ENCODE data around the gene SATL1. TPM values are rescaled to one million over a fixed set of nuclear protein-coding genes. Genes with fewer than 3 reads are reported as not detected.

The SATL1 gene
- total RNA-seq, 1 experiment from 2014 or later: 0.22 TPM

DNA sequence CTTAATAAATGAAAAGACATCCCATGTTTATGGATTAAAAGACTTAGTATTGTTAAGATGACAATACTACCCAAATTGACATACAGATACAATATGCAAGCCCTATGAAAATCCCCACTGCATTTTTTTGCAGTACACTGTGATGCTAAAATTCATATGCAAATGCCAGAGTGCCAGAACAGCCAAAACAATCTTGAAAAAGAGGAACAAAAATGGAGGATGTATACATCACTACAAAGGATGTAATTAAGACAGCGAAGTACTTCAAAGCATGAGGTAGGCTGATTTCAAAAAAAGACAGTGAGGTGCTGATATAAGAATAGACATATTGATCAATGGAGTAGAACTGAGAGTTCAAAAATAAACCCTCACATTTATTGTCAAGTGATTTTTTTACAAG is 47.3 kb downstream of the SATL1 start:
- Mint-ChIP-seq H3K4me3 (no peak overlapping the region), H3K4me1 (no peaks in the 10 kb centered on the region), H3K27me3 (ENCODE audit: low read depth) (no peaks in the 10 kb centered on the region; the same call in none of the 2 replicates), H3K36me3 (no peaks in the 10 kb centered on the region), H3K9me3 (peaks cover 12% of the 10 kb centered on the region), H3K27ac (no peak overlapping the region)
- TF ChIP-seq TP53 (CRISPR knock-in tag; IDR thresholded peaks at IDR 0.05) (no peak), RORB (CRISPR knock-in tag; IDR thresholded peaks at IDR 0.05) (no peak), CBFB (CRISPR knock-in tag; IDR thresholded peaks at IDR 0.05; ENCODE audit: low read depth) (no peak), ELF4 (CRISPR knock-in tag; IDR thresholded peaks at IDR 0.05; ENCODE audit: low read depth) (no peak), ZNF416 (CRISPR knock-in tag; IDR thresholded peaks at IDR 0.05) (no peak), JAZF1 (CRISPR knock-in tag; IDR thresholded peaks at IDR 0.05) (no peak)
- TF ChIP-seq, protein P1, sequence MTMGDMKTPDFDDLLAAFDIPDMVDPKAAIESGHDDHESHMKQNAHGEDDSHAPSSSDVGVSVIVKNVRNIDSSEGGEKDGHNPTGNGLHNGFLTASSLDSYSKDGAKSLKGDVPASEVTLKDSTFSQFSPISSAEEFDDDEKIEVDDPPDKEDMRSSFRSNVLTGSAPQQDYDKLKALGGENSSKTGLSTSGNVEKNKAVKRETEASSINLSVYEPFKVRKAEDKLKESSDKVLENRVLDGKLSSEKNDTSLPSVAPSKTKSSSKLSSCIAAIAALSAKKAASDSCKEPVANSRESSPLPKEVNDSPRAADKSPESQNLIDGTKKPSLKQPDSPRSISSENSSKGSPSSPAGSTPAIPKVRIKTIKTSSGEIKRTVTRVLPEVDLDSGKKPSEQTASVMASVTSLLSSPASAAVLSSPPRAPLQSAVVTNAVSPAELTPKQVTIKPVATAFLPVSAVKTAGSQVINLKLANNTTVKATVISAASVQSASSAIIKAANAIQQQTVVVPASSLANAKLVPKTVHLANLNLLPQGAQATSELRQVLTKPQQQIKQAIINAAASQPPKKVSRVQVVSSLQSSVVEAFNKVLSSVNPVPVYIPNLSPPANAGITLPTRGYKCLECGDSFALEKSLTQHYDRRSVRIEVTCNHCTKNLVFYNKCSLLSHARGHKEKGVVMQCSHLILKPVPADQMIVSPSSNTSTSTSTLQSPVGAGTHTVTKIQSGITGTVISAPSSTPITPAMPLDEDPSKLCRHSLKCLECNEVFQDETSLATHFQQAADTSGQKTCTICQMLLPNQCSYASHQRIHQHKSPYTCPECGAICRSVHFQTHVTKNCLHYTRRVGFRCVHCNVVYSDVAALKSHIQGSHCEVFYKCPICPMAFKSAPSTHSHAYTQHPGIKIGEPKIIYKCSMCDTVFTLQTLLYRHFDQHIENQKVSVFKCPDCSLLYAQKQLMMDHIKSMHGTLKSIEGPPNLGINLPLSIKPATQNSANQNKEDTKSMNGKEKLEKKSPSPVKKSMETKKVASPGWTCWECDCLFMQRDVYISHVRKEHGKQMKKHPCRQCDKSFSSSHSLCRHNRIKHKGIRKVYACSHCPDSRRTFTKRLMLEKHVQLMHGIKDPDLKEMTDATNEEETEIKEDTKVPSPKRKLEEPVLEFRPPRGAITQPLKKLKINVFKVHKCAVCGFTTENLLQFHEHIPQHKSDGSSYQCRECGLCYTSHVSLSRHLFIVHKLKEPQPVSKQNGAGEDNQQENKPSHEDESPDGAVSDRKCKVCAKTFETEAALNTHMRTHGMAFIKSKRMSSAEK (CRISPR knock-in tag; IDR thresholded peaks at IDR 0.05; ENCODE audit: borderline replicate concordance): no peak
- TF ChIP-seq, protein P2, sequence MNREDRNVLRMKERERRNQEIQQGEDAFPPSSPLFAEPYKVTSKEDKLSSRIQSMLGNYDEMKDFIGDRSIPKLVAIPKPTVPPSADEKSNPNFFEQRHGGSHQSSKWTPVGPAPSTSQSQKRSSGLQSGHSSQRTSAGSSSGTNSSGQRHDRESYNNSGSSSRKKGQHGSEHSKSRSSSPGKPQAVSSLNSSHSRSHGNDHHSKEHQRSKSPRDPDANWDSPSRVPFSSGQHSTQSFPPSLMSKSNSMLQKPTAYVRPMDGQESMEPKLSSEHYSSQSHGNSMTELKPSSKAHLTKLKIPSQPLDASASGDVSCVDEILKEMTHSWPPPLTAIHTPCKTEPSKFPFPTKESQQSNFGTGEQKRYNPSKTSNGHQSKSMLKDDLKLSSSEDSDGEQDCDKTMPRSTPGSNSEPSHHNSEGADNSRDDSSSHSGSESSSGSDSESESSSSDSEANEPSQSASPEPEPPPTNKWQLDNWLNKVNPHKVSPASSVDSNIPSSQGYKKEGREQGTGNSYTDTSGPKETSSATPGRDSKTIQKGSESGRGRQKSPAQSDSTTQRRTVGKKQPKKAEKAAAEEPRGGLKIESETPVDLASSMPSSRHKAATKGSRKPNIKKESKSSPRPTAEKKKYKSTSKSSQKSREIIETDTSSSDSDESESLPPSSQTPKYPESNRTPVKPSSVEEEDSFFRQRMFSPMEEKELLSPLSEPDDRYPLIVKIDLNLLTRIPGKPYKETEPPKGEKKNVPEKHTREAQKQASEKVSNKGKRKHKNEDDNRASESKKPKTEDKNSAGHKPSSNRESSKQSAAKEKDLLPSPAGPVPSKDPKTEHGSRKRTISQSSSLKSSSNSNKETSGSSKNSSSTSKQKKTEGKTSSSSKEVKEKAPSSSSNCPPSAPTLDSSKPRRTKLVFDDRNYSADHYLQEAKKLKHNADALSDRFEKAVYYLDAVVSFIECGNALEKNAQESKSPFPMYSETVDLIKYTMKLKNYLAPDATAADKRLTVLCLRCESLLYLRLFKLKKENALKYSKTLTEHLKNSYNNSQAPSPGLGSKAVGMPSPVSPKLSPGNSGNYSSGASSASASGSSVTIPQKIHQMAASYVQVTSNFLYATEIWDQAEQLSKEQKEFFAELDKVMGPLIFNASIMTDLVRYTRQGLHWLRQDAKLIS (CRISPR knock-in tag; IDR thresholded peaks at IDR 0.05; ENCODE audit: borderline replicate concordance): no peak
- TF ChIP-seq, protein P3, sequence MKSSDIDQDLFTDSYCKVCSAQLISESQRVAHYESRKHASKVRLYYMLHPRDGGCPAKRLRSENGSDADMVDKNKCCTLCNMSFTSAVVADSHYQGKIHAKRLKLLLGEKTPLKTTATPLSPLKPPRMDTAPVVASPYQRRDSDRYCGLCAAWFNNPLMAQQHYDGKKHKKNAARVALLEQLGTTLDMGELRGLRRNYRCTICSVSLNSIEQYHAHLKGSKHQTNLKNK (CRISPR knock-in tag; IDR thresholded peaks at IDR 0.05): no peak
- DNase-seq (ENCODE audit: low spot score) (no peak), ATAC-seq (no peak)
- ChIA-PET CTCF (no interaction called here), POLR2A (no interaction called here)

DNA sequence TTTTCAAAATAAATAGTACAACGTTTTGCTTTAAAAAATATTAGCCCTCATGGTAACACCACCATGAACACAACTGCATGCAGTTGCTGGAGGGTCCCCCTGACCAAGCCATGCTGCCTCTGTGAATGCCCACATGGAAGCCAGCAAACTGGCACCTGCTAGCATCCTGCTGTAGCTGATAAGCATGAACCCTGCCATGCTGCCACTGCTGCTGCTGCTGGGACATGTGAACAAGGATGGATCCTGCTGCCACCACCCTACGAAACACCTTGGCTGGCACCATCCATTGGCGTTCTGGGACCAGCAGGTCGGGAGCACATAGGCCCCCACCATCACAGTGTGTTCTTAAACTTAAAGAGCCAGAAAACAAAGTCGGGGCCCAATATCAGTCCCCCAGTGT is 83.9 kb downstream of the SATL1 start:
- CTCF ChIA-PET: no interaction called here
- Mint-ChIP-seq H3K27ac (no peak overlapping the region), H3K4me1 (no peaks in the 10 kb centered on the region), H3K36me3 (no peaks in the 10 kb centered on the region), H3K9me3 (peaks cover 7% of the 10 kb centered on the region; the same call in 1 of the 2 replicates), H3K4me3 (no peak overlapping the region), H3K27me3 (ENCODE audit: low read depth) (peaks cover 2% of the 10 kb centered on the region)
- no peak for DNase-seq (ENCODE audit: low spot score)
- no peak for ATAC-seq
- POLR2A ChIA-PET: no interaction called here
- TF ChIP-seq ZNF121 (CRISPR knock-in tag; IDR thresholded peaks at IDR 0.05) (no peak), NR1H2 (CRISPR knock-in tag; IDR thresholded peaks at IDR 0.05) (no peak)
- TF ChIP-seq, protein P4, sequence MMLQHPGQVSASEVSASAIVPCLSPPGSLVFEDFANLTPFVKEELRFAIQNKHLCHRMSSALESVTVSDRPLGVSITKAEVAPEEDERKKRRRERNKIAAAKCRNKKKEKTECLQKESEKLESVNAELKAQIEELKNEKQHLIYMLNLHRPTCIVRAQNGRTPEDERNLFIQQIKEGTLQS (CRISPR knock-in tag; conservative IDR thresholded peaks at IDR 0.05): no peak
- TF ChIP-seq, protein P5, sequence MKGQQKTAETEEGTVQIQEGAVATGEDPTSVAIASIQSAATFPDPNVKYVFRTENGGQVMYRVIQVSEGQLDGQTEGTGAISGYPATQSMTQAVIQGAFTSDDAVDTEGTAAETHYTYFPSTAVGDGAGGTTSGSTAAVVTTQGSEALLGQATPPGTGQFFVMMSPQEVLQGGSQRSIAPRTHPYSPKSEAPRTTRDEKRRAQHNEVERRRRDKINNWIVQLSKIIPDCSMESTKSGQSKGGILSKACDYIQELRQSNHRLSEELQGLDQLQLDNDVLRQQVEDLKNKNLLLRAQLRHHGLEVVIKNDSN (CRISPR knock-in tag; IDR thresholded peaks at IDR 0.05): no peak
- TF ChIP-seq, protein P6, sequence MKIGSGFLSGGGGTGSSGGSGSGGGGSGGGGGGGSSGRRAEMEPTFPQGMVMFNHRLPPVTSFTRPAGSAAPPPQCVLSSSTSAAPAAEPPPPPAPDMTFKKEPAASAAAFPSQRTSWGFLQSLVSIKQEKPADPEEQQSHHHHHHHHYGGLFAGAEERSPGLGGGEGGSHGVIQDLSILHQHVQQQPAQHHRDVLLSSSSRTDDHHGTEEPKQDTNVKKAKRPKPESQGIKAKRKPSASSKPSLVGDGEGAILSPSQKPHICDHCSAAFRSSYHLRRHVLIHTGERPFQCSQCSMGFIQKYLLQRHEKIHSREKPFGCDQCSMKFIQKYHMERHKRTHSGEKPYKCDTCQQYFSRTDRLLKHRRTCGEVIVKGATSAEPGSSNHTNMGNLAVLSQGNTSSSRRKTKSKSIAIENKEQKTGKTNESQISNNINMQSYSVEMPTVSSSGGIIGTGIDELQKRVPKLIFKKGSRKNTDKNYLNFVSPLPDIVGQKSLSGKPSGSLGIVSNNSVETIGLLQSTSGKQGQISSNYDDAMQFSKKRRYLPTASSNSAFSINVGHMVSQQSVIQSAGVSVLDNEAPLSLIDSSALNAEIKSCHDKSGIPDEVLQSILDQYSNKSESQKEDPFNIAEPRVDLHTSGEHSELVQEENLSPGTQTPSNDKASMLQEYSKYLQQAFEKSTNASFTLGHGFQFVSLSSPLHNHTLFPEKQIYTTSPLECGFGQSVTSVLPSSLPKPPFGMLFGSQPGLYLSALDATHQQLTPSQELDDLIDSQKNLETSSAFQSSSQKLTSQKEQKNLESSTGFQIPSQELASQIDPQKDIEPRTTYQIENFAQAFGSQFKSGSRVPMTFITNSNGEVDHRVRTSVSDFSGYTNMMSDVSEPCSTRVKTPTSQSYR (CRISPR knock-in tag; IDR thresholded peaks at IDR 0.05): no peak
- TF ChIP-seq, protein P7, sequence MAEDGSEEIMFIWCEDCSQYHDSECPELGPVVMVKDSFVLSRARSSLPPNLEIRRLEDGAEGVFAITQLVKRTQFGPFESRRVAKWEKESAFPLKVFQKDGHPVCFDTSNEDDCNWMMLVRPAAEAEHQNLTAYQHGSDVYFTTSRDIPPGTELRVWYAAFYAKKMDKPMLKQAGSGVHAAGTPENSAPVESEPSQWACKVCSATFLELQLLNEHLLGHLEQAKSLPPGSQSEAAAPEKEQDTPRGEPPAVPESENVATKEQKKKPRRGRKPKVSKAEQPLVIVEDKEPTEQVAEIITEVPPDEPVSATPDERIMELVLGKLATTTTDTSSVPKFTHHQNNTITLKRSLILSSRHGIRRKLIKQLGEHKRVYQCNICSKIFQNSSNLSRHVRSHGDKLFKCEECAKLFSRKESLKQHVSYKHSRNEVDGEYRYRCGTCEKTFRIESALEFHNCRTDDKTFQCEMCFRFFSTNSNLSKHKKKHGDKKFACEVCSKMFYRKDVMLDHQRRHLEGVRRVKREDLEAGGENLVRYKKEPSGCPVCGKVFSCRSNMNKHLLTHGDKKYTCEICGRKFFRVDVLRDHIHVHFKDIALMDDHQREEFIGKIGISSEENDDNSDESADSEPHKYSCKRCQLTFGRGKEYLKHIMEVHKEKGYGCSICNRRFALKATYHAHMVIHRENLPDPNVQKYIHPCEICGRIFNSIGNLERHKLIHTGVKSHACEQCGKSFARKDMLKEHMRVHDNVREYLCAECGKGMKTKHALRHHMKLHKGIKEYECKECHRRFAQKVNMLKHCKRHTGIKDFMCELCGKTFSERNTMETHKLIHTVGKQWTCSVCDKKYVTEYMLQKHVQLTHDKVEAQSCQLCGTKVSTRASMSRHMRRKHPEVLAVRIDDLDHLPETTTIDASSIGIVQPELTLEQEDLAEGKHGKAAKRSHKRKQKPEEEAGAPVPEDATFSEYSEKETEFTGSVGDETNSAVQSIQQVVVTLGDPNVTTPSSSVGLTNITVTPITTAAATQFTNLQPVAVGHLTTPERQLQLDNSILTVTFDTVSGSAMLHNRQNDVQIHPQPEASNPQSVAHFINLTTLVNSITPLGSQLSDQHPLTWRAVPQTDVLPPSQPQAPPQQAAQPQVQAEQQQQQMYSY (CRISPR knock-in tag; IDR thresholded peaks at IDR 0.05): no peak
- TF ChIP-seq, protein P8, sequence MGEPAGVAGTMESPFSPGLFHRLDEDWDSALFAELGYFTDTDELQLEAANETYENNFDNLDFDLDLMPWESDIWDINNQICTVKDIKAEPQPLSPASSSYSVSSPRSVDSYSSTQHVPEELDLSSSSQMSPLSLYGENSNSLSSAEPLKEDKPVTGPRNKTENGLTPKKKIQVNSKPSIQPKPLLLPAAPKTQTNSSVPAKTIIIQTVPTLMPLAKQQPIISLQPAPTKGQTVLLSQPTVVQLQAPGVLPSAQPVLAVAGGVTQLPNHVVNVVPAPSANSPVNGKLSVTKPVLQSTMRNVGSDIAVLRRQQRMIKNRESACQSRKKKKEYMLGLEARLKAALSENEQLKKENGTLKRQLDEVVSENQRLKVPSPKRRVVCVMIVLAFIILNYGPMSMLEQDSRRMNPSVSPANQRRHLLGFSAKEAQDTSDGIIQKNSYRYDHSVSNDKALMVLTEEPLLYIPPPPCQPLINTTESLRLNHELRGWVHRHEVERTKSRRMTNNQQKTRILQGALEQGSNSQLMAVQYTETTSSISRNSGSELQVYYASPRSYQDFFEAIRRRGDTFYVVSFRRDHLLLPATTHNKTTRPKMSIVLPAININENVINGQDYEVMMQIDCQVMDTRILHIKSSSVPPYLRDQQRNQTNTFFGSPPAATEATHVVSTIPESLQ (CRISPR knock-in tag; IDR thresholded peaks at IDR 0.05): no peak
